ENCODE results near the gene PARP15. TPM values are rescaled to one million over a fixed set of nuclear protein-coding genes. Genes with fewer than 3 reads are reported as not detected.

Gene PARP15
- total and polyA plus RNA-seq, 2 experiments from 2014 or later: 0.39 to 0.87 TPM

DNA sequence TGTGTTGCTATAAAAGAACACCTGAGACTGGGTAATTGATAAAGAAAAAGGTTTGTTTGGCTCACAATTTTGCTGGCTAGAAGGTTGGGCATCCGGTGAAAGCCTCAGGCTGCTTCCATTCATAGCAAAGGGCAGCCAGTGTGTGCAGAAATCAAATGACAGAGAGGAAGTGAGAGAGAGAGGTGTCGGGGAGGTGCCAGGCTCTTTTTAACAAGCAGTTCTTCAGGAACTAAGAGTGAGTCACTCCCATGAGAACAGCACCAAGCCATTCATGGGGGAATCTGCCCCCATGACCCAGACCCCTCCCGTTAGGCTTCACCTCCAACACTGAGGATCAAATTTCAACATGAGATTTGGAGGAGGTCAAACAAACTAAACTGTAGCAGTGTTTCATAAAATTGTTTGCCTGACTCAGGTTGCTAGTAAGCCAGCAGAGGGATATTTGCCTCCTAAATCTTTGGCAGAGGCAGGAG is 4.5 kb upstream of the PARP15 start:
- Histone ChIP-seq H3F3A (replicated peaks; ENCODE audit: low read depth) (no peaks in the 10 kb centered on the region), H2AFZ (peak overlapping the region; percentile 19; the same call in 1 of the 2 replicates), H3K9me2 (ENCODE audit: insufficient read depth) (no peaks in the 10 kb centered on the region), H4K20me1 (replicated peaks; ENCODE audit: insufficient read depth) (no peaks in the 10 kb centered on the region), H3K4me2 (no peak overlapping the region), H3K4me3 (no peak overlapping the region), H3K27ac (ENCODE audit: low read depth) (peak overlapping the region; percentile 3; the same call in 1 of the 2 replicates), H3K36me3 (ENCODE audit: insufficient read depth) (no peaks in the 10 kb centered on the region), H3K79me2 (replicated peaks; ENCODE audit: insufficient read depth) (no peaks in the 10 kb centered on the region), H3K27me3 (ENCODE audit: insufficient read depth) (peaks cover 15% of the 10 kb centered on the region), H3K4me1 (ENCODE audit: insufficient read depth) (peaks cover 4% of the 10 kb centered on the region; the same call in 1 of the 2 replicates)
- DNase-seq (ENCODE audit: low spot score) (peak; percentile 49), ATAC-seq (peak; percentile 60)
- H3K9me3 Mint-ChIP-seq: no peaks in the 10 kb centered on the region
- H3K4me1 Mint-ChIP-seq: peaks cover 21% of the 10 kb centered on the region
- no peaks in the 10 kb centered on the region for H3K36me3 Mint-ChIP-seq (ENCODE audit: low read depth)
- no peak overlapping the region for H3K4me3 Mint-ChIP-seq
- peaks cover 7% of the 10 kb centered on the region for H3K27me3 Mint-ChIP-seq (ENCODE audit: insufficient read depth, low read depth, poor library complexity)
- H3K27ac Mint-ChIP-seq: peak overlapping the region; percentile 28; the same call in 1 of the 2 replicates
- TF ChIP-seq REST (IDR thresholded peaks at IDR 0.05; ENCODE audit: unreplicated experiment) (no peak), STAT1 (IDR thresholded peaks at IDR 0.05; ENCODE audit: unreplicated experiment) (no peak), ETS1 (IDR thresholded peaks at IDR 0.05) (no peak), JUNB (IDR thresholded peaks at IDR 0.05; ENCODE audit: unreplicated experiment) (no peak), NANOG (IDR thresholded peaks at IDR 0.05; ENCODE audit: borderline replicate concordance) (no peak), EZH2phosphoT487 (IDR thresholded peaks at IDR 0.05; ENCODE audit: unreplicated experiment) (no peak), EZH2 (IDR thresholded peaks at IDR 0.05; ENCODE audit: low read depth, unreplicated experiment) (no peak), CREB1 (CRISPR knock-in tag; IDR thresholded peaks at IDR 0.05; ENCODE audit: low read depth) (no peak), POLR2AphosphoS5 (IDR thresholded peaks at IDR 0.05; ENCODE audit: low read depth) (no peak)
- TF ChIP-seq, protein P1, sequence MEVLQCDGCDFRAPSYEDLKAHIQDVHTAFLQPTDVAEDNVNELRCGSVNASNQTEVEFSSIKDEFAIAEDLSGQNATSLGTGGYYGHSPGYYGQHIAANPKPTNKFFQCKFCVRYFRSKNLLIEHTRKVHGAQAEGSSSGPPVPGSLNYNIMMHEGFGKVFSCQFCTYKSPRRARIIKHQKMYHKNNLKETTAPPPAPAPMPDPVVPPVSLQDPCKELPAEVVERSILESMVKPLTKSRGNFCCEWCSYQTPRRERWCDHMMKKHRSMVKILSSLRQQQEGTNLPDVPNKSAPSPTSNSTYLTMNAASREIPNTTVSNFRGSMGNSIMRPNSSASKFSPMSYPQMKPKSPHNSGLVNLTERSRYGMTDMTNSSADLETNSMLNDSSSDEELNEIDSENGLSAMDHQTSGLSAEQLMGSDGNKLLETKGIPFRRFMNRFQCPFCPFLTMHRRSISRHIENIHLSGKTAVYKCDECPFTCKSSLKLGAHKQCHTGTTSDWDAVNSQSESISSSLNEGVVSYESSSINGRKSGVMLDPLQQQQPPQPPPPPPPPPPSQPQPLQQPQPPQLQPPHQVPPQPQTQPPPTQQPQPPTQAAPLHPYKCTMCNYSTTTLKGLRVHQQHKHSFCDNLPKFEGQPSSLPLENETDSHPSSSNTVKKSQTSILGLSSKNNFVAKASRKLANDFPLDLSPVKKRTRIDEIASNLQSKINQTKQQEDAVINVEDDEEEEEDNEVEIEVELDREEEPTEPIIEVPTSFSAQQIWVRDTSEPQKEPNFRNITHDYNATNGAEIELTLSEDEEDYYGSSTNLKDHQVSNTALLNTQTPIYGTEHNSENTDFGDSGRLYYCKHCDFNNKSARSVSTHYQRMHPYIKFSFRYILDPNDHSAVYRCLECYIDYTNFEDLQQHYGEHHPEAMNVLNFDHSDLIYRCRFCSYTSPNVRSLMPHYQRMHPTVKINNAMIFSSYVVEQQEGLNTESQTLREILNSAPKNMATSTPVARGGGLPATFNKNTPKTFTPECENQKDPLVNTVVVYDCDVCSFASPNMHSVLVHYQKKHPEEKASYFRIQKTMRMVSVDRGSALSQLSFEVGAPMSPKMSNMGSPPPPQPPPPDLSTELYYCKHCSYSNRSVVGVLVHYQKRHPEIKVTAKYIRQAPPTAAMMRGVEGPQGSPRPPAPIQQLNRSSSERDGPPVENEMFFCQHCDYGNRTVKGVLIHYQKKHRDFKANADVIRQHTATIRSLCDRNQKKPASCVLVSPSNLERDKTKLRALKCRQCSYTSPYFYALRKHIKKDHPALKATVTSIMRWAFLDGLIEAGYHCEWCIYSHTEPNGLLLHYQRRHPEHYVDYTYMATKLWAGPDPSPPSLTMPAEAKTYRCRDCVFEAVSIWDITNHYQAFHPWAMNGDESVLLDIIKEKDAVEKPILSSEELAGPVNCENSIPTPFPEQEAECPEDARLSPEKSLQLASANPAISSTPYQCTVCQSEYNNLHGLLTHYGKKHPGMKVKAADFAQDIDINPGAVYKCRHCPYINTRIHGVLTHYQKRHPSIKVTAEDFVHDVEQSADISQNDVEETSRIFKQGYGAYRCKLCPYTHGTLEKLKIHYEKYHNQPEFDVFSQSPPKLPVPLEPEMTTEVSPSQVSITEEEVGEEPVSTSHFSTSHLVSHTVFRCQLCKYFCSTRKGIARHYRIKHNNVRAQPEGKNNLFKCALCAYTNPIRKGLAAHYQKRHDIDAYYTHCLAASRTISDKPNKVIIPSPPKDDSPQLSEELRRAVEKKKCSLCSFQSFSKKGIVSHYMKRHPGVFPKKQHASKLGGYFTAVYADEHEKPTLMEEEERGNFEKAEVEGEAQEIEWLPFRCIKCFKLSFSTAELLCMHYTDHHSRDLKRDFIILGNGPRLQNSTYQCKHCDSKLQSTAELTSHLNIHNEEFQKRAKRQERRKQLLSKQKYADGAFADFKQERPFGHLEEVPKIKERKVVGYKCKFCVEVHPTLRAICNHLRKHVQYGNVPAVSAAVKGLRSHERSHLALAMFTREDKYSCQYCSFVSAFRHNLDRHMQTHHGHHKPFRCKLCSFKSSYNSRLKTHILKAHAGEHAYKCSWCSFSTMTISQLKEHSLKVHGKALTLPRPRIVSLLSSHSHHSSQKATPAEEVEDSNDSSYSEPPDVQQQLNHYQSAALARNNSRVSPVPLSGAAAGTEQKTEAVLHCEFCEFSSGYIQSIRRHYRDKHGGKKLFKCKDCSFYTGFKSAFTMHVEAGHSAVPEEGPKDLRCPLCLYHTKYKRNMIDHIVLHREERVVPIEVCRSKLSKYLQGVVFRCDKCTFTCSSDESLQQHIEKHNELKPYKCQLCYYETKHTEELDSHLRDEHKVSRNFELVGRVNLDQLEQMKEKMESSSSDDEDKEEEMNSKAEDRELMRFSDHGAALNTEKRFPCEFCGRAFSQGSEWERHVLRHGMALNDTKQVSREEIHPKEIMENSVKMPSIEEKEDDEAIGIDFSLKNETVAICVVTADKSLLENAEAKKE (CRISPR knock-in tag; IDR thresholded peaks at IDR 0.05): no peak
- TF ChIP-seq, protein P2, sequence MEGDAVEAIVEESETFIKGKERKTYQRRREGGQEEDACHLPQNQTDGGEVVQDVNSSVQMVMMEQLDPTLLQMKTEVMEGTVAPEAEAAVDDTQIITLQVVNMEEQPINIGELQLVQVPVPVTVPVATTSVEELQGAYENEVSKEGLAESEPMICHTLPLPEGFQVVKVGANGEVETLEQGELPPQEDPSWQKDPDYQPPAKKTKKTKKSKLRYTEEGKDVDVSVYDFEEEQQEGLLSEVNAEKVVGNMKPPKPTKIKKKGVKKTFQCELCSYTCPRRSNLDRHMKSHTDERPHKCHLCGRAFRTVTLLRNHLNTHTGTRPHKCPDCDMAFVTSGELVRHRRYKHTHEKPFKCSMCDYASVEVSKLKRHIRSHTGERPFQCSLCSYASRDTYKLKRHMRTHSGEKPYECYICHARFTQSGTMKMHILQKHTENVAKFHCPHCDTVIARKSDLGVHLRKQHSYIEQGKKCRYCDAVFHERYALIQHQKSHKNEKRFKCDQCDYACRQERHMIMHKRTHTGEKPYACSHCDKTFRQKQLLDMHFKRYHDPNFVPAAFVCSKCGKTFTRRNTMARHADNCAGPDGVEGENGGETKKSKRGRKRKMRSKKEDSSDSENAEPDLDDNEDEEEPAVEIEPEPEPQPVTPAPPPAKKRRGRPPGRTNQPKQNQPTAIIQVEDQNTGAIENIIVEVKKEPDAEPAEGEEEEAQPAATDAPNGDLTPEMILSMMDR (conservative IDR thresholded peaks at IDR 0.05; ENCODE audit: low read depth in 2 of 2): no peak
